GM12873 (cell line): ENCODE data around the gene ACMSD.

Experiments used
- CTCF ChIP-seq: IDR thresholded peaks from 2 replicates; pipeline ENCODE4 v1.5.1; 2012; ENCODE audit warnings: low read depth, mild to moderate bottlenecking, moderate library complexity, low read length, control low read depth; ENCODE audit not compliant: insufficient read depth; ENCODE audit errors: missing control alignments

ACMSD gene

GRCh38 chr2:134858245-134858644 is 19.8 kb downstream of the ACMSD start:
- no peak for TF ChIP-seq CTCF

GRCh38 chr2:134861173-134861572 is 22.8 kb downstream of the ACMSD start:
- no peak for TF ChIP-seq CTCF

- no peak for TF ChIP-seq CTCF
Measured at GRCh38 chr2:134862069-134862468, 23.7 kb downstream of the ACMSD start.

- TF ChIP-seq CTCF = no peak
Measured at GRCh38 chr2:134862674-134863073, 24.3 kb downstream of the ACMSD start.

GRCh38 chr2:134863446-134863845 is 25.0 kb downstream of the ACMSD start:
- TF ChIP-seq CTCF = no peak

DNA sequence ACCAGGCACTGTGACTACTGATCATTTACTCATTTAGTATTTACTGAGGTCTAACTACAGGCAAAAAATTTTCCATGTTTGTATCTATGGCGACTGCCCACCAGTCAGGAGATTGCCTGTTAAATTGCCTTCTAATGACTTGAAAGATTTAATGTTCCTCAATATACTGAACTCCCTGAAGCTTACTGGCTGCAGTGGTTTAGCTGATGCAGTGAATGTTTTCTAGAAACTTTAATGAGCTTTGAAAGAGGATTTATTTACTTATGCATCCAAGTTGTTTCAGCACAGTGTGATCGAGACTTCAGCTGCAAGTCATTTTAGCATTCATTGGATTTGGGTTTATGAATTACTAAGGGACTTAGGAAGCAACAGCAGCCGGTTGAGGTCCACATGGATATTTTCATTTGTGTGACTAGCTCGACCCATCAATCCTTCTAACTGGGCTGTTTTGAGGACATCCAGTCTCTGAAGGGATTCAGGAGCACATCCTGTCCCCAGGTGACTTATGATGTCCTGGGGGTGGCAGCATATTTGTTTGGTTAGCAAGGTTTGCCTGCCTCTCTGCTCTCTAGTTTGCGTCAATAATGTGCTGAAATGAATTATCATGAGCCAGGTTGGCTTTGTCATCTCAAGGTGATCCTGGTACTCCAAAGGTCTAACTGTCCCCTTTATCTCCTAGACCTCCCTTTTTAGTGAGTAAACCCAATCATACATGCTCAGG is 26.8 kb downstream of the ACMSD start:
- no peak for TF ChIP-seq CTCF

- no peak for TF ChIP-seq CTCF
Measured at GRCh38 chr2:134866498-134867099, 28.2 kb downstream of the ACMSD start.
